Fibroblast of peridontal ligament (primary cell): ENCODE measurements around the gene EXD2.
"Not testable (repeated sequence)": the region's sequence is repeated elsewhere in the genome, so short reads cannot be mapped to it uniquely, and the experiment has no call there.

Source experiments
- DNase-seq: peaks from one replicate; pipeline ENCODE4 v3.0.0-alpha.2; 2010; ENCODE audit errors: extremely low read depth

The EXD2 gene

GRCh38 chr14:69191340-69192111 lies at the start of gene EXD2:
TSS of gene EXD2 (plus strand) at chr14:69191498. CDS start at chr14:69209471, 17,973 bp downstream.
- DNase-seq: peak; percentile 69

- DNase-seq: no peak
Measured at GRCh38 chr14:69141550-69141949, 49.7 kb upstream of the EXD2 start.

- no peak for DNase-seq
Measured at GRCh38 chr14:69142101-69142500, 49.2 kb upstream of the EXD2 start.

GRCh38 chr14:69149461-69150244 lies 41.6 kb upstream of the EXD2 start:
- DNase-seq: no peak

DNA sequence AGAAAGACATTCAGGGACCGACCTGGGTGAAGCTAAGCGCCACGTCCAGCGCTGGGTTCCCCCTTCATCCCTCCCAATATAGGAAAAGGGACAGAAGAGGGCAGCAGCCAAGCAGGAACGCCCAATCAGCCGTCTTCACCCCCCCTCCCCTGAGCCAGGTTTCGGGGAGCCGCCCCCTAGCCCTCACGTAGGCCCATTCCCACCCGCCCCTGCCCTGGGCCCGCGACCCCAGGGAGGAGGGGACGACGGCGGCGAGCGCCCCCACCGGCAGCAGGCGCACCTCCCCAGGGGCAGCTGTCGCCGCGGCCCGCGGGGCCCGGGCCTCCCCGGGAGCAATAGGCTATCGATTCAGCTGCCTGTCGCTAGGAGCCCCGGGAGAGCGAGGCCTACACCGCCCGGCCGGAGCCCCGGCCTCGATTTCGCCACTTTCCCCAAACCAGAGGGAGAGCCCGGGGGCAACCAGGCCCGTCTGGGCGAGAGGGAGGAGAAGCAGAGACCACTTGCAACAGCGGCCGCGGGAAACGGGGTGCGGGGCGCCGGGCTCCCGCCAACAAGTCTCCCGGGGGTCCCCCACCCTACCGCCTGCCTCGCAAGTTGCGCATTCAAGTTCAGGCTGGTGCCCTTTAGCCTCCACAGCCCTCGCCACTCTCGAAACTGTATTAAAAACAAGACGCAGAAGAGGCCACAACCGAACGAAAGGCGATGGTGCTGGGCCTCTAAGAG lies 39.7 kb upstream of the EXD2 start:
- peak; percentile 48 for DNase-seq

- DNase-seq: peak; percentile 50
Measured at GRCh38 chr14:69152181-69152901, 39.0 kb upstream of the EXD2 start.

DNA sequence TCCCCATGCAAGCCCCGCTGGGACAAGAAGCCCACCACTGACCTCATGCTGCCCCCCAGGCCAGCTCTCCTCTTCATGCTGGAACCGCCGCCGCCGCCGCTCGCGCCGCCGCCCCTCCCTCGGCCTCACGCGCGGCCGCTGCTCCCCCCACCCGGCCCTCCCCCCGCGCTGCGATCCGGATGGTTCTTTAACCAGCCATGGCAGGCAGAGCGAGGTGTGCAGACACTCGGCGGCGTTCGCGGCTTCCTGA lies 38.5 kb upstream of the EXD2 start, which contains the start of gene DCAF5:
TSS of gene DCAF5 (minus strand) at position 218 of the 250 bp plus-strand sequence. CDS start at position 77, 141 bp downstream.
- no peak for DNase-seq

- DNase-seq: peak; percentile 85
Measured at GRCh38 chr14:69153152-69153872, 38.0 kb upstream of the EXD2 start.

- DNase-seq: peak; percentile 40
Measured at GRCh38 chr14:69153873-69154270, 37.4 kb upstream of the EXD2 start.

- no peak for DNase-seq
Measured at GRCh38 chr14:69154779-69155178, 36.5 kb upstream of the EXD2 start.

- DNase-seq: no peak
Measured at GRCh38 chr14:69156224-69156623, 35.1 kb upstream of the EXD2 start.

DNA sequence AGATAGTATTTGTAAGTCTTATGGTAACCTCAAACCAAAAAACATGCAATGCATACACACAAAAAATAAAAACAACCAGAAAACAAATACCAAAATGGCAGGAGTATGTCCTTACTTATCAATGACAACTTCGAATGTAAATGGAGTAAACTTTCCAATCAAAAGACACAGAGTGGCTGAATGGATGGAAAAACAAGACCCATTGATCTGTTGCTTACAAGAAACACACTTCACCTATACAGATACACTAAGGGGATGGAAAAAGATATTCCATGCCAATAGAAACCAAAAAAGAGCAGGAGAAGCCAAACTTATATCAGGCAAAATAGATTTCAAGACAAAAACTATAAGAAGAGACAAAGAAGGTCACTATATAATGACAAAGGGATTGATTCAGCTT lies 29.7 kb upstream of the EXD2 start:
- DNase-seq: no peak

DNA sequence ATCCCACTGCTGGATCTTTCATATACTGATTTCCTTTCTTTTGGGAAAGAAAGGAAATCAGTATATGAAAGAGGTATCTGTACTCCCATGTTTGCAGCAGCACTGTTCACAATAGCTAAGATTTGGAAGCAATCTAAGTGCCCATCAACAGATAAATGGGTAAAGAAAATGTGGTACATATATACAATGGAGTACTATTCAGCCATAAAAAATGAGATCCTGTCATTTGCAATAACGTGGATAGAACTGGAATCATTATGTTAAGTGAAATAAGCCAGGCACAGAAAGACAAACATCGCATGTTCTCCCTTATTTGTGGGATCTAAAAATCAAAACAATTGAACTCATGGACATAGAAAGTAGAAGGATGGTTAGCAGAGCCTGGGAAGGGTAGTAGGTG lies 25.5 kb upstream of the EXD2 start:
- DNase-seq: not testable (repeated sequence)

DNA sequence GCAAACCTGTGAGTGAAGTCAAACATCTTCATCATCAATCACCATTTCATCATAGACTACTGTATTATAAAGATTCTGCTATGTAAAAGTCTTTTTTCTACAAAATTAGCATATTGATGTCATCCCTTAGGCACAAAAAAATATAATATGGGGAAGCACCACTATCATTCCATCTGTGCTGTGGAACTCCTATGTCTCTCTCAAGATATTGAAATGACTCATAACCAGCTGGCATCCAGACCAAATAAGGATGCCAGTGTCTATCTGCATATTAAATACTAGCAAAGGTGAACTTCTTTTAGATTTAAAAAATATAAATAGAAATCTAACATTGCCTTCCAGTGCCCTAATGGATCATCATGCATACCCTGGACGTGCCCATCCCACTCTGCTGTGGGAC lies 20.5 kb upstream of the EXD2 start:
- DNase-seq: no peak

GRCh38 chr14:69171569-69171968 lies 19.7 kb upstream of the EXD2 start:
- DNase-seq: no peak

DNA sequence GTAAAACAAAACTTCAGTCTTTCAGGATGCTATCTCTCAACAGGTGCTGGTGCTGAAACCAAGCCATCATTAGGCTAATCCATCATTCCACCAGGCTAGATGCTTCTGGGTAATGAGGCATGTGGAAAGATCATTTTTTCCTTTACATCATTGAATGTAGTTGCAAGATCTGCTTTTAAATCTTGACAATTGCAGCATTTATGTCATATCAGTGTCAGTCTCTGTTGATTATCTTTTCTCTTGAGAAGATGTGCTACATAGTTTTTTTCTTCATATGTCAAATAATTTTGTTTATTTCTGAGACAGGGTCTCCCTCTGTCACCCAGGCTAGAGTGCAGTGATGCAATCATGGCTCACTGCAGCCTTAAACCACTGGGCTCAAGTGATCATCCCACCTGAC lies 16.2 kb upstream of the EXD2 start:
- DNase-seq: no peak

DNA sequence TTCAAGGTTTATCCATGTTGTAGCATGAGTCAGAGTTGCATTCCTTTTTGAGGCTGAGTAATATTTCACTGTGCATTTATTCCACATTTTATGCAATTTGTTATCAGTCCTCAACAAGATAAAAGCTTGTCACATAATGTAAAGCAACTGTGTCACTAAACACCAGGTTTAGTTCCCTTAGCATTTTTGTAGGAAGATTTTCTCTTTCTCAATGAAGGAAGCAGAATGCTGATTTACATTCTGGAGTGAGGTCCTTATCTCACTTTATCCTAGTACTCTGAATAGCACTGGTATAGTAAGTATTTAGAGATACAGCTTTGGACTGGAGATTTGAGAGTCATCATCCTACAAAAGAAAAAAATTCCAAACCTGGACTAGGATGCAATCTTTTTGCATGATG lies 9.8 kb upstream of the EXD2 start:
- DNase-seq: no peak

DNA sequence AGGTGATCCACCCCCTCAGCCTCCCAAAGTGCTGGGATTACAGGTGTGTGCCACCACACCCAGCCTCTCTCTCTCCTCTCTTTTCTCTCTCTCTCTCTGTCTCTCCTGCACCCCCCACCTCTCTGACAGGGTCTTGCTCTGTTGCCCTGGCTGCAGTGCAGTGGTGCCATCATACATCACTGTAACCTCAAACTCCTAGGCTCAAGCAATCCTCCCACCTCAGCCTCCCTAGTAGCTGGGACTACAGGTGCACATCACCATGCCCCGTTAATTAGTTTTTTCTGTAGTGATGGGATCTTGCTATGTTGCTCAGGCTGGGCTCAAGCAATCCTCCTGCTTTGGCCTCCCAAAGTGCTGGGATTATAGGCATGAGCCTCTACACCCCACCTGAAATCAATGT lies 8.7 kb upstream of the EXD2 start:
- not testable (repeated sequence) for DNase-seq

DNA sequence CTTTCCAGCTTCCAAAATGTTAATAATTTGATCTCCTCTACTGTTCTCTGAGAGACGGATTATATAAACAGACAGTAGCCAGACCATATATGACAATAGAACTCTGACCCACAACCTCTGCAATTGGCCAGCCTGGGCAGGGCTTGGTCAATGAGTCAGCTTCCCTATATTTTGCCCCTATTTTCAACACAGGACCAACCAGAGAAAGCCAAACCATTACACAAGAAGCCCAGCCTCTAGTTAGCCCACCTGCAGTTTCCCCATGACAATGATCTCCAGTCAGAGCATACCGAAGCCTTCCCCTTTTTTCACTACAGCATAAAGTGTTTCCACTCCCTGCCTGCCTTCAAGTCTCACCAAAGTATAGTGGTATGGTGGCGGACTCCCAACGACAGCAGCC lies 7.6 kb upstream of the EXD2 start:
- DNase-seq: peak; percentile 8

DNA sequence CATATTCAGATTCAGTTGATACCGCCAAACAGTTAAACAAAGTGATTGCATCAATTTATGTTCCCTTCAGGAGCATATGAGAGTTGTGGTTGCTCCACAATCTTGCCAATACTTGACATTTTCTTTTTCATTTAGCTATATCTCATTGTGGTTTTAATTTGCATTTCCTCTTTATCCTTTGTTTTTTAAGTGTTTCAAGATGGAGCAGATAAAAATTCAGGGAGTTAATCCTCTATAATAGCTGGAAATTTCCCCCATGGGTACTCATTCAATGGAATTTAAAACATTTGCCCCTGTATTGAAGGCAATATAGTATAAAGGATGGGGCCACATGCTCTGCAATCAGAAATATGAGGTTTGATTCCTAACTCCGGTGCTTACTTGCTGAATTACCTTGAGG lies 1.1 kb upstream of the EXD2 start:
- DNase-seq: no peak

DNA sequence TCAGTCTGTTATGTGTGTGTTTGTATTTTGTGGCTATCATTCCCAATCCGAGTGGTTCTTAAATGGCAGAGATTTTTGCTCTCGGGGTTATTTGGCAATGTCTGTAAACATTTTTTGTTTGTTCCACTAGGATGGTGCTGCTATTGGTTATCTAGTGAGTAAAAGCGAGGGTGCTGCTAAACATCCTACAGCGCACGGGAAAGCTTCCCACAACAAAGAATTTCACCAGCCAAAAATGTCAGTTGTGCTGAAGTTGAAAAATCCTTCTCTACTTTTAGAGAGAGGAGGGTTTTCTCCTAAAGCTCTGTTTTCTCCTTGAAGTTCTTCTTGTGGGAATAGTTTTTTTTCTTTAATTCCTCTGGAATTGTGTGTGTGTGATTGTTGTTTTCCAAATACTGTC lies 2.4 kb downstream of the EXD2 start:
- no peak for DNase-seq
